HCT116 (cell line): Measurements from ENCODE around the gene TBRG1. TPM values are rescaled to one million over a fixed set of nuclear protein-coding genes. Genes with fewer than 3 reads are reported as not detected.

Experiments used
- ATAC-seq: fragments of 200-7000 bp; cut with Tn5 transposase; 2 replicates; pipeline ENCODE4 v1.9.1; 2020; ENCODE audit warnings: mild to moderate bottlenecking, moderate library complexity
- BruUV-seq: library from RNA; stranded (reverse); fragments of 400-500 nt; replicated peaks from 2 replicates; lab custom pipeline; 2021; lab: Mats Ljungman, UMichigan
- CTCF ChIA-PET: fragments of 300-600 bp; sonication (Branson Sonifier 250); formaldehyde crosslinking; loops from one replicate; lab custom pipeline; 2021; ENCODE audit warnings: antibody characterized with exemption; lab: Charles Lee
- POLR2A ChIA-PET: fragments of 300-600, 350-600 bp; sonication (Branson Sonifier 250); formaldehyde crosslinking; loops from one replicate; lab custom pipeline; 2021; ENCODE audit warnings: antibody characterized with exemption; lab: Charles Lee
- RAD21 ChIA-PET, 2 experiments: fragments of 300-600 bp; sonication (Branson Sonifier 250); formaldehyde crosslinking; loops; one replicate each; lab custom pipeline; 2023; ENCODE audit warnings: low total read pairs in 2 of 2; ENCODE audit not compliant: uncharacterized antibody in 2 of 2, unreplicated experiment in 2 of 2, low non-redundant PET in 1 of 2; lab: Charles Lee
- DNase-seq: peaks from one replicate; pipeline ENCODE4 v3.0.0-alpha.2; 2010; ENCODE audit warnings: low read depth, low spot score
- H2AFZ ChIP-seq: fragments of 200-600 bp; shearing (Covaris generic), sonication (generic); 2 replicates; pipeline ENCODE4 v1.6.1; 2017; ENCODE audit warnings: low read depth, mixed run types, mixed read lengths, antibody characterized with exemption, low read length; ENCODE audit not compliant: poor library complexity, severe bottlenecking
- H3K27ac ChIP-seq: 2 replicates; pipeline ENCODE4 v1.5.1; 2012; ENCODE audit warnings: low read depth, low read length
- H3K27me3 ChIP-seq: fragments of 200-600 bp; sonication (generic); 2 replicates; pipeline ENCODE4 v1.6.1; 2016; ENCODE audit warnings: mixed run types, low read length, mixed read lengths; ENCODE audit not compliant: insufficient read depth
- H3K36me3 ChIP-seq, 2 experiments: fragments of 200-500 bp in 1 of 2; fragments of 200-600 bp in 1 of 2; sonication (Bioruptor generic) in 1 of 2; sonication (generic) in 1 of 2; 2 replicates each; pipeline versions ENCODE4 v1.5.1 to v1.6.1; 2014 to 2016; ENCODE audit warnings: low read length in 2 of 2, inconsistent platforms in 1 of 2, mixed read lengths in 1 of 2, mixed run types in 1 of 2; ENCODE audit not compliant: insufficient read depth in 2 of 2, control insufficient read depth in 1 of 2
- H3K4me1 ChIP-seq, 2 experiments: fragments of 200-600 bp in 1 of 2; sonication (generic) in 1 of 2; 2 replicates each; pipeline versions ENCODE4 v1.5.1 to v1.6.1; 2012 to 2017; ENCODE audit warnings: low read length in 2 of 2, inconsistent platforms in 1 of 2, mild to moderate bottlenecking in 1 of 2, mixed read lengths in 1 of 2, mixed run types in 1 of 2, moderate library complexity in 1 of 2; ENCODE audit not compliant: insufficient read depth in 2 of 2, control insufficient read depth in 1 of 2
- H3K4me2 ChIP-seq: fragments of 200-600 bp; sonication (generic); 2 replicates; pipeline ENCODE4 v1.6.1; 2017; ENCODE audit warnings: mixed run types, low read length, mixed read lengths
- H3K4me3 ChIP-seq, 2 experiments: fragments of 200-600 bp in 1 of 2; sonication (generic) in 1 of 2; replicated peaks in 1 of 2; 2 replicates each; pipeline ENCODE4 v1.5.1; 2011 to 2016; ENCODE audit warnings: low read length in 2 of 2, control low read depth in 1 of 2, low read depth in 1 of 2, mild to moderate bottlenecking in 1 of 2, mixed read lengths in 1 of 2, mixed run types in 1 of 2
- H3K79me2 ChIP-seq: fragments of 200-600 bp; sonication (generic); 2 replicates; pipeline ENCODE4 v1.6.1; 2017; ENCODE audit warnings: mild to moderate bottlenecking, mixed run types, low read length, moderate library complexity, mixed read lengths; ENCODE audit not compliant: insufficient read depth
- H3K9ac ChIP-seq: fragments of 200-600 bp; sonication (generic); 2 replicates; pipeline ENCODE4 v1.6.1; 2016; ENCODE audit warnings: low read length, mixed read lengths
- H3K9me2 ChIP-seq: fragments of 200-600 bp; sonication (generic), shearing (Covaris generic); 2 replicates; pipeline ENCODE4 v1.6.1; 2017; ENCODE audit warnings: mixed run types, mild to moderate bottlenecking, moderate library complexity; ENCODE audit not compliant: insufficient read depth
- H3K9me3 ChIP-seq, 2 experiments: fragments of 200-500 bp in 1 of 2; fragments of 200-600 bp in 1 of 2; sonication (Bioruptor generic) in 1 of 2; sonication (generic) in 1 of 2; 2 replicates each; pipeline ENCODE4 v1.6.1; 2014 to 2017; ENCODE audit warnings: low read length in 2 of 2, mixed read lengths in 2 of 2, inconsistent platforms in 1 of 2, low read depth in 1 of 2, mild to moderate bottlenecking in 1 of 2, mixed run types in 1 of 2, moderate library complexity in 1 of 2; ENCODE audit not compliant: control insufficient read depth in 1 of 2, insufficient read depth in 1 of 2
- H4K20me1 ChIP-seq: fragments of 200-600 bp; sonication (generic), shearing (Covaris generic); 2 replicates; pipeline ENCODE4 v1.6.1; 2017; ENCODE audit warnings: mixed run types, mild to moderate bottlenecking, moderate library complexity; ENCODE audit not compliant: insufficient read depth
- CEBPB ChIP-seq: IDR thresholded peaks from 2 replicates; pipeline ENCODE4 v1.6.1; 2012; ENCODE audit warnings: low read depth
- EGR1 ChIP-seq: IDR thresholded peaks from 2 replicates; pipeline ENCODE4 v1.6.1; 2012; ENCODE audit warnings: low read depth
- RAD21 ChIP-seq: IDR thresholded peaks from 2 replicates; pipeline ENCODE4 v1.6.1; 2012; ENCODE audit warnings: low read depth, mild to moderate bottlenecking
- REST ChIP-seq: IDR thresholded peaks from 2 replicates; pipeline ENCODE4 v1.6.1; 2012; ENCODE audit warnings: low read depth
- SIN3A ChIP-seq: IDR thresholded peaks from 2 replicates; pipeline ENCODE4 v1.6.1; 2012; ENCODE audit warnings: low read depth
- SP1 ChIP-seq: IDR thresholded peaks from 2 replicates; pipeline ENCODE4 v1.6.1; 2012; ENCODE audit warnings: low read depth
- SRF ChIP-seq: IDR thresholded peaks from 2 replicates; pipeline ENCODE4 v1.6.1; 2012; ENCODE audit warnings: low read depth
- ZFX ChIP-seq: fragments of 450-650 bp; IDR thresholded peaks from 2 replicates; pipeline ENCODE4 v1.6.1; 2017
- ZNF274 ChIP-seq: fragments of 200-500 bp; sonication (Bioruptor generic); IDR thresholded peaks from 2 replicates; pipeline ENCODE4 v1.6.1; 2014; ENCODE audit warnings: mild to moderate bottlenecking, low read depth, low read length, inconsistent platforms
- intact Hi-C: fragments of 100-400 bp; cut with micrococcal nuclease; formaldehyde crosslinking; loops from 2 replicates; pipeline ENCODE4 v1.10.0; 2022
- total RNA-seq: library from RNA; stranded (reverse); gene quantifications from one replicate; pipeline ENCODE4 v1.2.1, GENCODE V29; 2021; ENCODE audit not compliant: unreplicated experiment

Gene TBRG1
- total RNA-seq, 1 experiment from 2014 or later = 29.6 TPM

- CTCF ChIA-PET = interaction anchor here (0.9 kb wide), 1 partner anchor 169 kb away, joined by 3 read pairs; no protein-coding TSS in a partner anchor
- Histone ChIP-seq H3K9me3 (no peaks in the 10 kb centered on the region), H3K9ac (no peak overlapping the region), H3K27me3 (no peaks in the 10 kb centered on the region), H3K4me3 (no peak overlapping the region), H3K9me2 (no peaks in the 10 kb centered on the region), H4K20me1 (no peaks in the 10 kb centered on the region), H3K36me3 (peaks cover 40 to 56% of the 10 kb centered on the region in 2 experiments), H3K4me1 (no peaks in the 10 kb centered on the region), H3K4me2 (no peak overlapping the region), H3K79me2 (peaks cover 23% of the 10 kb centered on the region; the same call in 1 of the 2 replicates), H2AFZ (no peak overlapping the region), H3K27ac (no peak overlapping the region)
- no peak for ATAC-seq
- RAD21 ChIA-PET = no interaction called here
- intact Hi-C loops = no loop called here
- no peak for DNase-seq
- no peak for TF ChIP-seq ZNF274
- TF ChIP-seq SIN3A = no peak
- TF ChIP-seq REST = no peak
- no peak for TF ChIP-seq SRF
- TF ChIP-seq EGR1 = no peak
- TF ChIP-seq ZFX = no peak
- TF ChIP-seq RAD21 = no peak
- no peak for TF ChIP-seq CEBPB
- no peak for TF ChIP-seq SP1
- POLR2A ChIA-PET = no interaction called here
- BruUV-seq = no TSS peak
Observed at GRCh38 chr11:124629961-124630360, 7.3 kb downstream of the TBRG1 start.
